NT2/D1 (cell line): Measurements from ENCODE around the gene LRRFIP1.

ENCODE experiments used
- SUZ12 ChIP-seq: IDR thresholded peaks from 2 replicates; pipeline ENCODE4 v1.6.1; 2011; ENCODE audit not compliant: insufficient read length, insufficient read depth; ENCODE audit errors: extremely low read depth
- ZNF274 ChIP-seq: IDR thresholded peaks from 2 replicates; pipeline ENCODE4 v1.6.1; 2011; ENCODE audit warnings: mild to moderate bottlenecking, low read depth, low read length

GRCh38 chr2:237616373-237616733 is 11.0 kb upstream of the LRRFIP1 start:
- no peak for TF ChIP-seq ZNF274
- TF ChIP-seq SUZ12 = no peak
